ENCODE results near the gene ECHS1. TPM values are rescaled to one million over a fixed set of nuclear protein-coding genes. Genes with fewer than 3 reads are reported as not detected.

The ECHS1 gene
- total and polyA plus RNA-seq, 9 of the 15 experiments (the other 6 are each of a cell fraction or from before 2014, with no cell fraction given): 16.6 to 100 (median 68.1) TPM

- TF ChIP-seq CXXC5 (CRISPR knock-in tag; IDR thresholded peaks at IDR 0.05) (0 out of 2 replicates have a peak, but pooled peaks have one; percentile 28), CCNT2 (IDR thresholded peaks at IDR 0.05; ENCODE audit: borderline replicate concordance, extremely low read depth, insufficient read length, low read depth, low read length) (peak; percentile 30), NONO (IDR thresholded peaks at IDR 0.05; ENCODE audit: low read depth in 2 of 2, low read length in 1 of 2) (no peak), RFX5 (IDR thresholded peaks at IDR 0.05; ENCODE audit: low read depth, low read length) (no peak), STAT6 (CRISPR knock-in tag; IDR thresholded peaks at IDR 0.05) (no peak), BRD9 (IDR thresholded peaks at IDR 0.05; ENCODE audit: low read depth, partially characterized antibody) (no peak), TAF7 (tag; IDR thresholded peaks at IDR 0.05) (no peak), SRSF7 (optimal IDR thresholded peaks at IDR 0.05; ENCODE audit: low read depth, low read length) (no peak), ZNF324 (CRISPR knock-in tag; IDR thresholded peaks at IDR 0.05) (no peak), E2F8 (IDR thresholded peaks at IDR 0.05; ENCODE audit: low read depth, partially characterized antibody) (no peak), CREBBP (IDR thresholded peaks at IDR 0.05; ENCODE audit: low read depth, low read length) (no peak), NR0B1 (IDR thresholded peaks at IDR 0.05; ENCODE audit: partially characterized antibody) (no peak), FOXK2 (conservative IDR thresholded peaks at IDR 0.05 in 1 of 2, IDR thresholded peaks at IDR 0.05 in 1 of 2; ENCODE audit: low read depth in 2 of 2) (no peak), TCF7 (IDR thresholded peaks at IDR 0.05; ENCODE audit: borderline replicate concordance) (no peak), RFX1 (IDR thresholded peaks at IDR 0.05) (no peak), KLF16 (IDR thresholded peaks at IDR 0.05) (no peak)
- TF ChIP-seq, protein P1, sequence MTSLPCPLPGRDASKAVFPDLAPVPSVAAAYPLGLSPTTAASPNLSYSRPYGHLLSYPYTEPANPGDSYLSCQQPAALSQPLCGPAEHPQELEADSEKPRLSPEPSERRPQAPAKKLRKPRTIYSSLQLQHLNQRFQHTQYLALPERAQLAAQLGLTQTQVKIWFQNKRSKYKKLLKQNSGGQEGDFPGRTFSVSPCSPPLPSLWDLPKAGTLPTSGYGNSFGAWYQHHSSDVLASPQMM (CRISPR knock-in tag; IDR thresholded peaks at IDR 0.05): no peak
These were observed 15.6 kb downstream of the ECHS1 start, which contains the start of gene FUOM (continued) for GRCh38 chr10:133357285-133358161.
